Measurements from ENCODE around the gene ARHGAP19.

DNA sequence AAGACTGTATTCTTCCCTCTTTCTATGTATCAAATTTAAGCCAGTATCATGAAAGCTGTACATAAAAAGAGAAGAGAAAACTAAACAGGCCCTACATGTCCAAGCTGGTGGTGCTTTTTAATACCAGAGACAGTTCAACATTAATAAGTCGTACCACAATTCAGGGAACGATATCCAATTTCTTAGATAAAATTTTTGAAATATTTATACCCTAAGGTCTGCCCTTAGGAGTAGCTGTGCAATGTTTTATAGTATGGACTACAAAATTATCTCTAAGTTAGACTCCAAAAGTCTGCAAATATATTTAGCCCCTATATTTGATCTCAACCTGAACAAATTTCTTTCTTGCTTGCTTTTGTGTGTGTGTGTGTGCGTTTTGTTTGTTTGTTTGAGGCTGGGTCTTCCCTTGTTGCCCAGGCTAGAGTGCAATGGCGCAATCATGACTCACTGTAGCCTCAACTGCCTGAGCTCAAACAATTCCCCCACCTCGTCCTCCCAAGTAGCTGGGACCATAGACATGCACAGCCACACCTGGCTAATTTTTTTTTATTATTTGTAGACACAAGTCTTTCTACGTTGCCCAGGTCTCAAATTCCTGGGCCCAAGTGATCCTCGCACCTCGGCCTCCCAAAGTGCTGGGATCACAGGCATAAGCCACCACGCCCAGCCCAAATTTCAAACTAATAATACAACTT lies 13.2 kb downstream of the ARHGAP19 start:
- TF ChIP-seq, protein P1, sequence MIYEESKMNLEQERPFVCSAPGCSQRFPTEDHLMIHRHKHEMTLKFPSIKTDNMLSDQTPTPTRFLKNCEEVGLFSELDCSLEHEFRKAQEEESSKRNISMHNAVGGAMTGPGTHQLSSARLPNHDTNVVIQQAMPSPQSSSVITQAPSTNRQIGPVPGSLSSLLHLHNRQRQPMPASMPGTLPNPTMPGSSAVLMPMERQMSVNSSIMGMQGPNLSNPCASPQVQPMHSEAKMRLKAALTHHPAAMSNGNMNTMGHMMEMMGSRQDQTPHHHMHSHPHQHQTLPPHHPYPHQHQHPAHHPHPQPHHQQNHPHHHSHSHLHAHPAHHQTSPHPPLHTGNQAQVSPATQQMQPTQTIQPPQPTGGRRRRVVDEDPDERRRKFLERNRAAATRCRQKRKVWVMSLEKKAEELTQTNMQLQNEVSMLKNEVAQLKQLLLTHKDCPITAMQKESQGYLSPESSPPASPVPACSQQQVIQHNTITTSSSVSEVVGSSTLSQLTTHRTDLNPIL (CRISPR knock-in tag; IDR thresholded peaks at IDR 0.05; ENCODE audit: low read depth) = no peak
- no peak for TF ChIP-seq ARNTL (CRISPR knock-in tag; IDR thresholded peaks at IDR 0.05; ENCODE audit: borderline replicate concordance, low read depth)
- TF ChIP-seq ZNF70 (CRISPR knock-in tag; IDR thresholded peaks at IDR 0.05) = no peak
- no peak for TF ChIP-seq ZFP30 (CRISPR knock-in tag; IDR thresholded peaks at IDR 0.05)
- TF ChIP-seq, protein P2, sequence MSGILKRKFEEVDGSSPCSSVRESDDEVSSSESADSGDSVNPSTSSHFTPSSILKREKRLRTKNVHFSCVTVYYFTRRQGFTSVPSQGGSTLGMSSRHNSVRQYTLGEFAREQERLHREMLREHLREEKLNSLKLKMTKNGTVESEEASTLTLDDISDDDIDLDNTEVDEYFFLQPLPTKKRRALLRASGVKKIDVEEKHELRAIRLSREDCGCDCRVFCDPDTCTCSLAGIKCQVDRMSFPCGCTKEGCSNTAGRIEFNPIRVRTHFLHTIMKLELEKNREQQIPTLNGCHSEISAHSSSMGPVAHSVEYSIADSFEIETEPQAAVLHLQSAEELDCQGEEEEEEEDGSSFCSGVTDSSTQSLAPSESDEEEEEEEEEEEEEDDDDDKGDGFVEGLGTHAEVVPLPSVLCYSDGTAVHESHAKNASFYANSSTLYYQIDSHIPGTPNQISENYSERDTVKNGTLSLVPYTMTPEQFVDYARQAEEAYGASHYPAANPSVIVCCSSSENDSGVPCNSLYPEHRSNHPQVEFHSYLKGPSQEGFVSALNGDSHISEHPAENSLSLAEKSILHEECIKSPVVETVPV (CRISPR knock-in tag; IDR thresholded peaks at IDR 0.05) = no peak
- TF ChIP-seq, protein P3, sequence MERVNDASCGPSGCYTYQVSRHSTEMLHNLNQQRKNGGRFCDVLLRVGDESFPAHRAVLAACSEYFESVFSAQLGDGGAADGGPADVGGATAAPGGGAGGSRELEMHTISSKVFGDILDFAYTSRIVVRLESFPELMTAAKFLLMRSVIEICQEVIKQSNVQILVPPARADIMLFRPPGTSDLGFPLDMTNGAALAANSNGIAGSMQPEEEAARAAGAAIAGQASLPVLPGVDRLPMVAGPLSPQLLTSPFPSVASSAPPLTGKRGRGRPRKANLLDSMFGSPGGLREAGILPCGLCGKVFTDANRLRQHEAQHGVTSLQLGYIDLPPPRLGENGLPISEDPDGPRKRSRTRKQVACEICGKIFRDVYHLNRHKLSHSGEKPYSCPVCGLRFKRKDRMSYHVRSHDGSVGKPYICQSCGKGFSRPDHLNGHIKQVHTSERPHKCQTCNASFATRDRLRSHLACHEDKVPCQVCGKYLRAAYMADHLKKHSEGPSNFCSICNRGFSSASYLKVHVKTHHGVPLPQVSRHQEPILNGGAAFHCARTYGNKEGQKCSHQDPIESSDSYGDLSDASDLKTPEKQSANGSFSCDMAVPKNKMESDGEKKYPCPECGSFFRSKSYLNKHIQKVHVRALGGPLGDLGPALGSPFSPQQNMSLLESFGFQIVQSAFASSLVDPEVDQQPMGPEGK (CRISPR knock-in tag; IDR thresholded peaks at IDR 0.05; ENCODE audit: borderline replicate concordance) = no peak
- TF ChIP-seq, protein P4, sequence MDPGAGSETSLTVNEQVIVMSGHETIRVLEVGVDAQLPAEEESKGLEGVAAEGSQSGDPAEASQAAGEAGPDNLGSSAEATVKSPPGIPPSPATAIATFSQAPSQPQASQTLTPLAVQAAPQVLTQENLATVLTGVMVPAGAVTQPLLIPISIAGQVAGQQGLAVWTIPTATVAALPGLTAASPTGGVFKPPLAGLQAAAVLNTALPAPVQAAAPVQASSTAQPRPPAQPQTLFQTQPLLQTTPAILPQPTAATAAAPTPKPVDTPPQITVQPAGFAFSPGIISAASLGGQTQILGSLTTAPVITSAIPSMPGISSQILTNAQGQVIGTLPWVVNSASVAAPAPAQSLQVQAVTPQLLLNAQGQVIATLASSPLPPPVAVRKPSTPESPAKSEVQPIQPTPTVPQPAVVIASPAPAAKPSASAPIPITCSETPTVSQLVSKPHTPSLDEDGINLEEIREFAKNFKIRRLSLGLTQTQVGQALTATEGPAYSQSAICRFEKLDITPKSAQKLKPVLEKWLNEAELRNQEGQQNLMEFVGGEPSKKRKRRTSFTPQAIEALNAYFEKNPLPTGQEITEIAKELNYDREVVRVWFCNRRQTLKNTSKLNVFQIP (CRISPR knock-in tag; IDR thresholded peaks at IDR 0.05; ENCODE audit: borderline replicate concordance, low read depth) = no peak
